H1 (cell line): ENCODE results near the gene CCDC60. TPM values are rescaled to one million over a fixed set of nuclear protein-coding genes. Genes with fewer than 3 reads are reported as not detected.

Experiments
- CTCF ChIA-PET: fragments of 300-600 bp; sonication (Branson Sonifier 250); formaldehyde crosslinking; loops from one replicate; lab custom pipeline; 2021; ENCODE audit not compliant: partially characterized antibody; lab: Charles Lee
- POLR2A ChIA-PET: fragments of 300-600 bp; sonication (Branson Sonifier 250); formaldehyde crosslinking; loops from one replicate; lab custom pipeline; 2021; ENCODE audit warnings: inconsistent platforms; ENCODE audit not compliant: partially characterized antibody; lab: Charles Lee
- DNase-seq, 2 experiments: peaks; one replicate each; pipeline versions ENCODE4 v3.0.0 to v3.0.0-alpha.2; 2010 to 2022; ENCODE audit warnings: low spot score in 2 of 2, low read depth in 1 of 2, mixed read lengths in 1 of 2
- FAIRE-seq: peaks from 2 replicates; lab custom pipeline; 2011; peaks lifted over from hg19 to GRCh38; lab: Jason Lieb, UNC
- H2AFZ ChIP-seq: 2 replicates; pipeline ENCODE4 v1.8.1; 2012; ENCODE audit warnings: low read length, inconsistent platforms
- H2AK5ac ChIP-seq: 2 replicates; pipeline ENCODE4 v1.6.1; 2013; ENCODE audit warnings: low read depth, low read length
- H2BK120ac ChIP-seq: replicated peaks from 2 replicates; pipeline ENCODE3; 2013; ENCODE audit warnings: low read depth, low read length, inconsistent platforms
- H2BK12ac ChIP-seq: 2 replicates; pipeline ENCODE4 v1.6.1; 2013; ENCODE audit warnings: low read depth, low read length
- H2BK15ac ChIP-seq: 2 replicates; pipeline ENCODE4 v1.6.1; 2013; ENCODE audit warnings: low read length
- H2BK20ac ChIP-seq: 2 replicates; pipeline ENCODE4 v1.6.1; 2013; ENCODE audit warnings: low read length
- H2BK5ac ChIP-seq: 2 replicates; pipeline ENCODE4 v1.6.1; 2013; ENCODE audit warnings: low read depth, low read length
- H3K14ac ChIP-seq: 2 replicates; pipeline ENCODE4 v1.6.1; 2013; ENCODE audit warnings: inconsistent platforms; ENCODE audit not compliant: insufficient read length
- H3K18ac ChIP-seq: 2 replicates; pipeline ENCODE4 v1.6.1; 2013; ENCODE audit warnings: low read length; ENCODE audit errors: extremely low read depth
- H3K23ac ChIP-seq: 2 replicates; pipeline ENCODE4 v1.6.1; 2013; ENCODE audit warnings: inconsistent platforms; ENCODE audit not compliant: insufficient read length
- H3K23me2 ChIP-seq: 2 replicates; pipeline ENCODE4 v1.6.1; 2013; ENCODE audit warnings: low read depth, low read length
- H3K27ac ChIP-seq: 2 replicates; pipeline ENCODE4 v1.6.1; 2011; ENCODE audit warnings: low read depth, low read length, inconsistent platforms
- H3K27me3 ChIP-seq, 4 experiments: replicated peaks in 1 of 4; 1 replicate in 1 of 4; 2 replicates in 3 of 4; pipeline versions ENCODE4 v1.6.1 to v1.8.1; 2011 to 2013; ENCODE audit warnings: low read length in 3 of 4, mild to moderate bottlenecking in 3 of 4, inconsistent platforms in 2 of 4, mixed read lengths in 2 of 4, moderate library complexity in 1 of 4; ENCODE audit not compliant: control insufficient read depth in 3 of 4, insufficient read depth in 3 of 4; ENCODE audit errors: extremely low read depth in 1 of 4
- H3K36me3 ChIP-seq, 4 experiments: 2 replicates each; pipeline versions ENCODE4 v1.6.1 to v1.8.1; 2011 to 2013; ENCODE audit warnings: mild to moderate bottlenecking in 4 of 4, low read length in 3 of 4, moderate library complexity in 2 of 4, control low read depth in 1 of 4, inconsistent platforms in 1 of 4; ENCODE audit not compliant: insufficient read depth in 4 of 4, control insufficient read depth in 2 of 4
- H3K4ac ChIP-seq: replicated peaks from 2 replicates; pipeline ENCODE3; 2013; ENCODE audit warnings: low read length, low read depth, mixed read lengths, inconsistent platforms; ENCODE audit not compliant: insufficient read length
- H3K4me1 ChIP-seq, 4 experiments: replicated peaks in 1 of 4; 1 replicate in 1 of 4; 2 replicates in 3 of 4; pipeline versions ENCODE4 v1.6.1 to v1.8.1; 2011 to 2013; ENCODE audit warnings: low read length in 3 of 4, inconsistent platforms in 2 of 4, mixed read lengths in 1 of 4; ENCODE audit not compliant: insufficient read depth in 4 of 4, control insufficient read depth in 3 of 4
- H3K4me2 ChIP-seq, 2 experiments: 2 replicates each; pipeline versions ENCODE4 v1.6.1 to v1.8.1; 2011 to 2013; ENCODE audit warnings: low read depth in 2 of 2, low read length in 2 of 2, control low read depth in 1 of 2, inconsistent platforms in 1 of 2, mild to moderate bottlenecking in 1 of 2; ENCODE audit not compliant: insufficient read depth in 1 of 2
- H3K4me3 ChIP-seq, 4 experiments: fragments of 200-600, 300-600 bp in 1 of 4; sonication (generic), shearing (Covaris generic), sonication (Bioruptor Twin) in 1 of 4; 2 replicates each; pipeline versions ENCODE4 v1.5.1 to v1.8.1; 2011 to 2016; ENCODE audit warnings: low read length in 4 of 4, low read depth in 3 of 4, control low read depth in 2 of 4, inconsistent platforms in 2 of 4, mild to moderate bottlenecking in 2 of 4, mixed read lengths in 1 of 4, moderate library complexity in 1 of 4; ENCODE audit not compliant: insufficient read depth in 2 of 4; ENCODE audit errors: extremely low read depth in 1 of 4
- H3K56ac ChIP-seq: replicated peaks from 2 replicates; pipeline ENCODE3; 2013; ENCODE audit warnings: low read depth, mild to moderate bottlenecking, mixed read lengths, low read length, inconsistent platforms; ENCODE audit not compliant: insufficient read length
- H3K79me1 ChIP-seq: 2 replicates; pipeline ENCODE4 v1.6.1; 2013; ENCODE audit warnings: low read depth, low read length, control low read depth
- H3K79me2 ChIP-seq, 2 experiments: 2 replicates each; pipeline versions ENCODE4 v1.6.1 to v1.8.1; 2012 to 2013; ENCODE audit warnings: low read length in 2 of 2, mild to moderate bottlenecking in 2 of 2, inconsistent platforms in 1 of 2; ENCODE audit not compliant: insufficient read depth in 2 of 2, control insufficient read depth in 1 of 2
- H3K9ac ChIP-seq, 4 experiments: replicated peaks in 1 of 4; 1 replicate in 1 of 4; 2 replicates in 3 of 4; pipeline versions ENCODE4 v1.6.1 to v1.8.1; 2011 to 2013; ENCODE audit warnings: low read depth in 3 of 4, low read length in 3 of 4, control low read depth in 2 of 4, mild to moderate bottlenecking in 2 of 4, moderate library complexity in 2 of 4, inconsistent platforms in 1 of 4; ENCODE audit errors: extremely low read depth in 1 of 4
- H3K9me3 ChIP-seq, 2 experiments: 2 replicates each; pipeline versions ENCODE4 v1.6.1 to v1.8.1; 2012 to 2013; ENCODE audit warnings: mild to moderate bottlenecking in 2 of 2, moderate library complexity in 2 of 2, control low read depth in 1 of 2, inconsistent platforms in 1 of 2, low read depth in 1 of 2, low read length in 1 of 2, mixed read lengths in 1 of 2; ENCODE audit not compliant: insufficient read depth in 2 of 2
- H4K20me1 ChIP-seq, 2 experiments: replicated peaks in 1 of 2; 2 replicates each; pipeline versions ENCODE3 to v1.8.1; 2011 to 2013; ENCODE audit warnings: inconsistent platforms in 2 of 2, low read length in 2 of 2, mild to moderate bottlenecking in 1 of 2; ENCODE audit not compliant: insufficient read depth in 2 of 2, control insufficient read depth in 1 of 2
- H4K5ac ChIP-seq: 2 replicates; pipeline ENCODE4 v1.6.1; 2013; ENCODE audit warnings: low read length, low read depth, mixed read lengths, inconsistent platforms; ENCODE audit not compliant: insufficient read length
- H4K8ac ChIP-seq: 2 replicates; pipeline ENCODE4 v1.8.0; 2013; ENCODE audit warnings: mild to moderate bottlenecking, moderate library complexity, low read length, inconsistent platforms; ENCODE audit not compliant: insufficient read depth; ENCODE audit errors: extremely low read depth
- H4K91ac ChIP-seq: replicated peaks from 2 replicates; pipeline ENCODE3; 2013; ENCODE audit warnings: low read length, mixed read lengths, inconsistent platforms; ENCODE audit not compliant: insufficient read length
- ATF2 ChIP-seq: IDR thresholded peaks from 2 replicates; pipeline ENCODE4 v1.6.1; 2012; ENCODE audit warnings: low read length, inconsistent platforms
- BCL11A ChIP-seq, 2 experiments: IDR thresholded peaks; one replicate each; pipeline ENCODE4 v1.6.1; 2011; ENCODE audit warnings: low read depth in 2 of 2, low read length in 2 of 2, mild to moderate bottlenecking in 2 of 2
- CEBPB ChIP-seq: IDR thresholded peaks from 2 replicates; pipeline ENCODE4 v1.6.1; 2012; ENCODE audit warnings: low read depth, low read length
- CTCF ChIP-seq, 3 experiments: IDR thresholded peaks; 1 replicate in 2 of 3; 2 replicates in 1 of 3; pipeline versions ENCODE4 v1.5.1 to v1.6.1; 2011; ENCODE audit warnings: low read length in 3 of 3, mild to moderate bottlenecking in 3 of 3, inconsistent platforms in 2 of 3, low read depth in 1 of 3, moderate library complexity in 1 of 3; ENCODE audit not compliant: insufficient read depth in 1 of 3; ENCODE audit errors: control extremely low read depth in 1 of 3
- NANOG ChIP-seq: IDR thresholded peaks from 2 replicates; pipeline ENCODE4 v1.6.1; 2011; ENCODE audit warnings: low read length, low read depth, mild to moderate bottlenecking, inconsistent platforms; ENCODE audit not compliant: insufficient read depth, poor library complexity, severe bottlenecking
- POLR2A ChIP-seq, 2 experiments: IDR thresholded peaks; 1 replicate in 1 of 2; 2 replicates in 1 of 2; pipeline ENCODE4 v1.6.1; 2011; ENCODE audit warnings: low read depth in 2 of 2, low read length in 2 of 2, mild to moderate bottlenecking in 2 of 2; ENCODE audit errors: control extremely low read depth in 1 of 2
- POLR2AphosphoS5 ChIP-seq: IDR thresholded peaks from 2 replicates; pipeline ENCODE4 v1.6.1; 2011; ENCODE audit warnings: low read depth, low read length
- RNF2 ChIP-seq: fragments of 200-900, 300-1000 bp; sonication (generic); IDR thresholded peaks from 2 replicates; pipeline ENCODE4 v1.7.1; 2016; ENCODE audit warnings: borderline replicate concordance, low read depth, mild to moderate bottlenecking, antibody characterized with exemption, low read length; ENCODE audit not compliant: poor library complexity, severe bottlenecking; ENCODE audit errors: missing control alignments
- WGBS, 2 experiments: shearing (Covaris generic) in 1 of 2; methylation state at CpG; one replicate each; pipeline versions ENCODE4 v1.1.6 to v1.1.7; 2013 to 2015; ENCODE audit warnings: low lambda C conversion rate in 2 of 2, mixed read lengths in 2 of 2, inconsistent platforms in 1 of 2, low coverage in 1 of 2, missing lambda C conversion rate in 1 of 2; ENCODE audit not compliant: insufficient replicate concordance in 2 of 2, insufficient coverage in 1 of 2, insufficient read length in 1 of 2; ENCODE audit errors: extremely low coverage in 1 of 2, missing lambda C conversion rate in 1 of 2; 5-methylcytosine and 5-hydroxymethylcytosine counted together
- polyA plus RNA-seq, 7 experiments: library from polyadenylated mRNA; depleted of rRNA in 3 of 7; stranded (reverse) in 5 of 7; unstranded in 2 of 7; fragments of >200 nt in 5 of 7; fragments of 200-250 nt in 2 of 7; gene quantifications; 1 replicate in 5 of 7; 2 replicates in 1 of 7; 4 replicates in 1 of 7; pipeline versions ENCODE4 v1.2.1 to v1.2.3, GENCODE V29; 2011 to 2013; ENCODE audit warnings: missing spikeins in 2 of 7, mixed read lengths in 2 of 7
- total RNA-seq: library from RNA; stranded (reverse); fragmentation: NEBNext Ultra II Directional; extraction: Animal tissue kit (Norgen Biotek cat#: 25700); gene quantifications from 2 replicates; pipeline ENCODE4 v1.2.1, GENCODE V29; 2021
- TF ChIP-seq, protein P1 (sequence below): IDR thresholded peaks from 2 replicates; pipeline ENCODE4 v1.6.1; 2012; ENCODE audit warnings: inconsistent platforms

The CCDC60 gene
- total and polyA plus RNA-seq, 2 of the 8 experiments (the other 6 are each of a cell fraction or from before 2014, with no cell fraction given) = 0.05 TPM; not detected in 1

- no peak overlapping the region for H3K18ac ChIP-seq
- no peak overlapping the region for H3K4me3 ChIP-seq
- no peak overlapping the region for H4K91ac ChIP-seq
- DNase-seq = no peak
- WGBS, 2 experiments = 91% methylated on average over 10 of the region's 10 CpGs; no CpG with 5 or more reads in 1 of the 2 experiments
- H2BK20ac ChIP-seq = no peak overlapping the region
- no peak overlapping the region for H3K56ac ChIP-seq
- H2AFZ ChIP-seq = no peak overlapping the region
- H2BK15ac ChIP-seq = no peak overlapping the region
- no peak overlapping the region for H4K8ac ChIP-seq
- H4K20me1 ChIP-seq = peaks cover 0 to 2% of the 10 kb centered on the region in 2 experiments
- POLR2A ChIA-PET = interaction anchor here (1.2 kb wide), 1 partner anchor 10 kb away, joined by 3 read pairs; no protein-coding TSS in a partner anchor
- H3K27me3 ChIP-seq = peaks cover 0 to 2% (median 0%) of the 10 kb centered on the region in 4 experiments; a peak in 1 of 7 replicates
- H3K79me2 ChIP-seq = no peaks in the 10 kb centered on the region
- no peak overlapping the region for H2BK120ac ChIP-seq
- CTCF ChIA-PET = interaction anchor here (0.6 to 3.7 kb wide), 5 partner anchors 34 to 121 kb away, joined by 3 to 21 read pairs (median 4); no protein-coding TSS in a partner anchor
- no peaks in the 10 kb centered on the region for H3K9me3 ChIP-seq
- no peak overlapping the region for H3K9ac ChIP-seq
- H3K79me1 ChIP-seq = no peaks in the 10 kb centered on the region
- H4K5ac ChIP-seq = no peak overlapping the region
- H3K36me3 ChIP-seq = no peaks in the 10 kb centered on the region
- no peak overlapping the region for H3K4me2 ChIP-seq
- no peak overlapping the region for H3K27ac ChIP-seq
- H3K23ac ChIP-seq = no peak overlapping the region
- no peak overlapping the region for H3K14ac ChIP-seq
- H2AK5ac ChIP-seq = no peak overlapping the region
- H3K4ac ChIP-seq = no peak overlapping the region
- no peak overlapping the region for H2BK12ac ChIP-seq
- no peaks in the 10 kb centered on the region for H3K4me1 ChIP-seq
- H2BK5ac ChIP-seq = no peak overlapping the region
- no peak for FAIRE-seq
- H3K23me2 ChIP-seq = peaks cover 7% of the 10 kb centered on the region; the same call in 1 of the 2 replicates
- no peak for TF ChIP-seq ATF2
- TF ChIP-seq POLR2A (IDR thresholded peaks at IDR 0.05; ENCODE audit: control extremely low read depth in 1 of 2, low read depth in 2 of 2, low read length in 2 of 2) = no peak
- no peak for TF ChIP-seq CEBPB
- TF ChIP-seq POLR2AphosphoS5 = no peak
- no peak for TF ChIP-seq RNF2
- TF ChIP-seq, protein P1, sequence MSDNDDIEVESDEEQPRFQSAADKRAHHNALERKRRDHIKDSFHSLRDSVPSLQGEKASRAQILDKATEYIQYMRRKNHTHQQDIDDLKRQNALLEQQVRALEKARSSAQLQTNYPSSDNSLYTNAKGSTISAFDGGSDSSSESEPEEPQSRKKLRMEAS = no peak
- no peak for TF ChIP-seq BCL11A (IDR thresholded peaks at IDR 0.05; ENCODE audit: low read depth in 2 of 2, low read length in 2 of 2)
- TF ChIP-seq NANOG = no peak
- TF ChIP-seq CTCF (IDR thresholded peaks at IDR 0.05; ENCODE audit: control extremely low read depth in 1 of 3, insufficient read depth in 1 of 3, low read depth in 1 of 3, low read length in 3 of 3) = no peak
Observed at GRCh38 chr12:119479121-119479561, 144.6 kb downstream of the CCDC60 start.
